Stimulated activated naive CD4-positive, alpha-beta T cell treated with Interleukin-2 at 50 U/mL for 16 hours (primary cell): Measurements from ENCODE around the gene FUT6.
"Not testable (repeated sequence)": the region's sequence is repeated elsewhere in the genome, so short reads cannot be mapped to it uniquely, and the experiment has no call there.

Experiments used
- DNase-seq: peaks from one replicate; lab custom pipeline; 2025; lab: John Stamatoyannopoulos, UW

FUT6 gene

GRCh38 chr19:5785423-5785822 is 54.1 kb downstream of the FUT6 start:
- DNase-seq = no peak

DNA sequence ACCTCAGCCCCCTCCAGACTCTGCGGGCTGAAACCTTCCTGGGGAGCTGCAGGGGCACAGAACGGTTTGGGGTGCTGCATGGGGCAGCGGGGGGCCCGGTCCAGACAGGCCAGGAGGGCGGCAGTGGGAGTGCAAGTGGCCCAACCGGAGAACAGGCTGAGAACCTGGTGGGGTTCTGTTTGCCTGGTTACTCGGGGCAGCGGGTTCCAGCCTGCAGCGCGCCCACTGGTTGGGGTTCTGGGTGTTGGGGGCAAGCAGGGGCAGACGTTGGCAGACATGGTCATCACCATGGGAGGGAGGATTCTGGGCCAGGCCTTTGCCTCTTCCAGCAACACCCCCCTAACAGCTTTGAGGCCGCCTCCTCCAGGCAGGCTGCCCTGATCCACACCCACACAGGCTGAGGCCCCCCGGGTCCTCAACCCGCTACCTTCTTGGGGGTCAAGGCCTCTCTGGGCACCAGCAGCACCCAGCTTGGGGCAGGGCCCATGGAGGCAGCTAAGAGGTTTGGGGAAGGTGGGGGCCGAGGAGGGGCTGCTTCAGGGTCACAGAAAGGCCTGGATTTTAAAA is 54.8 kb downstream of the FUT6 start, which contains the start of gene PRR22:
Gene PRR22, minus strand, starts transcription at position 166 of the 567 bp plus-strand sequence. Its CDS starts 86 bp downstream, at position 80.
- no peak for DNase-seq

- DNase-seq = no peak
Observed at GRCh38 chr19:5782945-5783919, 56.3 kb downstream of the FUT6 start.

DNA sequence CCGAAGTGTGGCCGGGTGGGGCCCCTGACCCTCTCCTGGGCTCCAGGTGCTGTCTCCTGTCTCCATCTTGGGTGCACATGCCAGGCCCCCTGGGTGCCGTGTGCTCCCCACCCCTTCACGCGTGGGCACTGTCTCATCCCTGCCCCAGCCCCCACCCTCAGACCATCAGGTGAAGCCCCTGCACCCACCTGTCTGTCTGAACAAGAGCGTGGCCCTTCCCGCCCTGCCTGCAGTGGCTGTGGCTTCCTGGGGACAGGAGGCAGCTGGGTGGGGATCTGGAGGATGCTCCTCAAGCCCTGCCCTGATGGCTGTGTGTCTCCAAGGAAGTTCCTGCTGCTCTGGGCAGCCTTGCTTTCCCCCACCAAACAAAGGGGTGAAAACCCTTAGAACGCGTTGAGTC is 57.2 kb downstream of the FUT6 start:
- DNase-seq = no peak

- not testable (repeated sequence) for DNase-seq
Observed at GRCh38 chr19:5780916-5781315, 58.6 kb downstream of the FUT6 start.
